H1 (cell line): Measurements from ENCODE around the gene AGAP1. TPM values are rescaled to one million over a fixed set of nuclear protein-coding genes. Genes with fewer than 3 reads are reported as not detected.

Experiments used
- CTCF ChIA-PET: fragments of 300-600 bp; sonication (Branson Sonifier 250); formaldehyde crosslinking; loops from one replicate; lab custom pipeline; 2021; ENCODE audit not compliant: partially characterized antibody; lab: Charles Lee
- POLR2A ChIA-PET: fragments of 300-600 bp; sonication (Branson Sonifier 250); formaldehyde crosslinking; loops from one replicate; lab custom pipeline; 2021; ENCODE audit warnings: inconsistent platforms; ENCODE audit not compliant: partially characterized antibody; lab: Charles Lee
- DNase-seq, 2 experiments: peaks; one replicate each; pipeline versions ENCODE4 v3.0.0 to v3.0.0-alpha.2; 2010 to 2022; ENCODE audit warnings: low spot score in 2 of 2, low read depth in 1 of 2, mixed read lengths in 1 of 2
- FAIRE-seq: peaks from 2 replicates; lab custom pipeline; 2011; peaks lifted over from hg19 to GRCh38; lab: Jason Lieb, UNC
- H2AFZ ChIP-seq: 2 replicates; pipeline ENCODE4 v1.8.1; 2012; ENCODE audit warnings: low read length, inconsistent platforms
- H2AK5ac ChIP-seq: 2 replicates; pipeline ENCODE4 v1.6.1; 2013; ENCODE audit warnings: low read depth, low read length
- H2BK120ac ChIP-seq: replicated peaks from 2 replicates; pipeline ENCODE3; 2013; ENCODE audit warnings: low read depth, low read length, inconsistent platforms
- H2BK12ac ChIP-seq: 2 replicates; pipeline ENCODE4 v1.6.1; 2013; ENCODE audit warnings: low read depth, low read length
- H2BK15ac ChIP-seq: 2 replicates; pipeline ENCODE4 v1.6.1; 2013; ENCODE audit warnings: low read length
- H2BK20ac ChIP-seq: 2 replicates; pipeline ENCODE4 v1.6.1; 2013; ENCODE audit warnings: low read length
- H2BK5ac ChIP-seq: 2 replicates; pipeline ENCODE4 v1.6.1; 2013; ENCODE audit warnings: low read depth, low read length
- H3K14ac ChIP-seq: 2 replicates; pipeline ENCODE4 v1.6.1; 2013; ENCODE audit warnings: inconsistent platforms; ENCODE audit not compliant: insufficient read length
- H3K18ac ChIP-seq: 2 replicates; pipeline ENCODE4 v1.6.1; 2013; ENCODE audit warnings: low read length; ENCODE audit errors: extremely low read depth
- H3K23ac ChIP-seq: 2 replicates; pipeline ENCODE4 v1.6.1; 2013; ENCODE audit warnings: inconsistent platforms; ENCODE audit not compliant: insufficient read length
- H3K23me2 ChIP-seq: 2 replicates; pipeline ENCODE4 v1.6.1; 2013; ENCODE audit warnings: low read depth, low read length
- H3K27ac ChIP-seq: 2 replicates; pipeline ENCODE4 v1.6.1; 2011; ENCODE audit warnings: low read depth, low read length, inconsistent platforms
- H3K27me3 ChIP-seq, 4 experiments: replicated peaks in 1 of 4; 1 replicate in 1 of 4; 2 replicates in 3 of 4; pipeline versions ENCODE4 v1.6.1 to v1.8.1; 2011 to 2013; ENCODE audit warnings: low read length in 3 of 4, mild to moderate bottlenecking in 3 of 4, inconsistent platforms in 2 of 4, mixed read lengths in 2 of 4, moderate library complexity in 1 of 4; ENCODE audit not compliant: control insufficient read depth in 3 of 4, insufficient read depth in 3 of 4; ENCODE audit errors: extremely low read depth in 1 of 4
- H3K36me3 ChIP-seq, 4 experiments: 2 replicates each; pipeline versions ENCODE4 v1.6.1 to v1.8.1; 2011 to 2013; ENCODE audit warnings: mild to moderate bottlenecking in 4 of 4, low read length in 3 of 4, moderate library complexity in 2 of 4, control low read depth in 1 of 4, inconsistent platforms in 1 of 4; ENCODE audit not compliant: insufficient read depth in 4 of 4, control insufficient read depth in 2 of 4
- H3K4ac ChIP-seq: replicated peaks from 2 replicates; pipeline ENCODE3; 2013; ENCODE audit warnings: low read length, low read depth, mixed read lengths, inconsistent platforms; ENCODE audit not compliant: insufficient read length
- H3K4me1 ChIP-seq, 4 experiments: replicated peaks in 1 of 4; 1 replicate in 1 of 4; 2 replicates in 3 of 4; pipeline versions ENCODE4 v1.6.1 to v1.8.1; 2011 to 2013; ENCODE audit warnings: low read length in 3 of 4, inconsistent platforms in 2 of 4, mixed read lengths in 1 of 4; ENCODE audit not compliant: insufficient read depth in 4 of 4, control insufficient read depth in 3 of 4
- H3K4me2 ChIP-seq, 2 experiments: 2 replicates each; pipeline versions ENCODE4 v1.6.1 to v1.8.1; 2011 to 2013; ENCODE audit warnings: low read depth in 2 of 2, low read length in 2 of 2, control low read depth in 1 of 2, inconsistent platforms in 1 of 2, mild to moderate bottlenecking in 1 of 2; ENCODE audit not compliant: insufficient read depth in 1 of 2
- H3K4me3 ChIP-seq, 4 experiments: fragments of 200-600, 300-600 bp in 1 of 4; sonication (generic), shearing (Covaris generic), sonication (Bioruptor Twin) in 1 of 4; 2 replicates each; pipeline versions ENCODE4 v1.5.1 to v1.8.1; 2011 to 2016; ENCODE audit warnings: low read length in 4 of 4, low read depth in 3 of 4, control low read depth in 2 of 4, inconsistent platforms in 2 of 4, mild to moderate bottlenecking in 2 of 4, mixed read lengths in 1 of 4, moderate library complexity in 1 of 4; ENCODE audit not compliant: insufficient read depth in 2 of 4; ENCODE audit errors: extremely low read depth in 1 of 4
- H3K56ac ChIP-seq: replicated peaks from 2 replicates; pipeline ENCODE3; 2013; ENCODE audit warnings: low read depth, mild to moderate bottlenecking, mixed read lengths, low read length, inconsistent platforms; ENCODE audit not compliant: insufficient read length
- H3K79me1 ChIP-seq: 2 replicates; pipeline ENCODE4 v1.6.1; 2013; ENCODE audit warnings: low read depth, low read length, control low read depth
- H3K79me2 ChIP-seq, 2 experiments: 2 replicates each; pipeline versions ENCODE4 v1.6.1 to v1.8.1; 2012 to 2013; ENCODE audit warnings: low read length in 2 of 2, mild to moderate bottlenecking in 2 of 2, inconsistent platforms in 1 of 2; ENCODE audit not compliant: insufficient read depth in 2 of 2, control insufficient read depth in 1 of 2
- H3K9ac ChIP-seq, 4 experiments: replicated peaks in 1 of 4; 1 replicate in 1 of 4; 2 replicates in 3 of 4; pipeline versions ENCODE4 v1.6.1 to v1.8.1; 2011 to 2013; ENCODE audit warnings: low read depth in 3 of 4, low read length in 3 of 4, control low read depth in 2 of 4, mild to moderate bottlenecking in 2 of 4, moderate library complexity in 2 of 4, inconsistent platforms in 1 of 4; ENCODE audit errors: extremely low read depth in 1 of 4
- H3K9me3 ChIP-seq, 2 experiments: 2 replicates each; pipeline versions ENCODE4 v1.6.1 to v1.8.1; 2012 to 2013; ENCODE audit warnings: mild to moderate bottlenecking in 2 of 2, moderate library complexity in 2 of 2, control low read depth in 1 of 2, inconsistent platforms in 1 of 2, low read depth in 1 of 2, low read length in 1 of 2, mixed read lengths in 1 of 2; ENCODE audit not compliant: insufficient read depth in 2 of 2
- H4K20me1 ChIP-seq, 2 experiments: replicated peaks in 1 of 2; 2 replicates each; pipeline versions ENCODE3 to v1.8.1; 2011 to 2013; ENCODE audit warnings: inconsistent platforms in 2 of 2, low read length in 2 of 2, mild to moderate bottlenecking in 1 of 2; ENCODE audit not compliant: insufficient read depth in 2 of 2, control insufficient read depth in 1 of 2
- H4K5ac ChIP-seq: 2 replicates; pipeline ENCODE4 v1.6.1; 2013; ENCODE audit warnings: low read length, low read depth, mixed read lengths, inconsistent platforms; ENCODE audit not compliant: insufficient read length
- H4K8ac ChIP-seq: 2 replicates; pipeline ENCODE4 v1.8.0; 2013; ENCODE audit warnings: mild to moderate bottlenecking, moderate library complexity, low read length, inconsistent platforms; ENCODE audit not compliant: insufficient read depth; ENCODE audit errors: extremely low read depth
- H4K91ac ChIP-seq: replicated peaks from 2 replicates; pipeline ENCODE3; 2013; ENCODE audit warnings: low read length, mixed read lengths, inconsistent platforms; ENCODE audit not compliant: insufficient read length
- CEBPB ChIP-seq: IDR thresholded peaks from 2 replicates; pipeline ENCODE4 v1.6.1; 2012; ENCODE audit warnings: low read depth, low read length
- CTCF ChIP-seq, 3 experiments: IDR thresholded peaks; 1 replicate in 2 of 3; 2 replicates in 1 of 3; pipeline versions ENCODE4 v1.5.1 to v1.6.1; 2011; ENCODE audit warnings: low read length in 3 of 3, mild to moderate bottlenecking in 3 of 3, inconsistent platforms in 2 of 3, low read depth in 1 of 3, moderate library complexity in 1 of 3; ENCODE audit not compliant: insufficient read depth in 1 of 3; ENCODE audit errors: control extremely low read depth in 1 of 3
- EGR1 ChIP-seq: IDR thresholded peaks from 2 replicates; pipeline ENCODE4 v1.6.1; 2011; ENCODE audit warnings: low read depth, low read length, borderline replicate concordance
- MAX ChIP-seq: IDR thresholded peaks from 2 replicates; pipeline ENCODE4 v1.6.1; 2012; ENCODE audit warnings: inconsistent platforms
- RAD21 ChIP-seq, 2 experiments: IDR thresholded peaks in 1 of 2; conservative IDR thresholded peaks in 1 of 2; 2 replicates each; pipeline ENCODE4 v1.6.1; 2011; ENCODE audit warnings: low read depth in 2 of 2, low read length in 2 of 2, improper control_type of control experiment in 1 of 2, inconsistent platforms in 1 of 2, mild to moderate bottlenecking in 1 of 2, moderate library complexity in 1 of 2
- SP2 ChIP-seq: IDR thresholded peaks from 2 replicates; pipeline ENCODE4 v1.6.1; 2012; ENCODE audit warnings: mild to moderate bottlenecking, low read length, inconsistent platforms
- WGBS, 2 experiments: shearing (Covaris generic) in 1 of 2; methylation state at CpG; one replicate each; pipeline versions ENCODE4 v1.1.6 to v1.1.7; 2013 to 2015; ENCODE audit warnings: low lambda C conversion rate in 2 of 2, mixed read lengths in 2 of 2, inconsistent platforms in 1 of 2, low coverage in 1 of 2, missing lambda C conversion rate in 1 of 2; ENCODE audit not compliant: insufficient replicate concordance in 2 of 2, insufficient coverage in 1 of 2, insufficient read length in 1 of 2; ENCODE audit errors: extremely low coverage in 1 of 2, missing lambda C conversion rate in 1 of 2; 5-methylcytosine and 5-hydroxymethylcytosine counted together
- polyA plus RNA-seq, 7 experiments: library from polyadenylated mRNA; depleted of rRNA in 3 of 7; stranded (reverse) in 5 of 7; unstranded in 2 of 7; fragments of >200 nt in 5 of 7; fragments of 200-250 nt in 2 of 7; gene quantifications; 1 replicate in 5 of 7; 2 replicates in 1 of 7; 4 replicates in 1 of 7; pipeline versions ENCODE4 v1.2.1 to v1.2.3, GENCODE V29; 2011 to 2013; ENCODE audit warnings: missing spikeins in 2 of 7, mixed read lengths in 2 of 7
- total RNA-seq: library from RNA; stranded (reverse); fragmentation: NEBNext Ultra II Directional; extraction: Animal tissue kit (Norgen Biotek cat#: 25700); gene quantifications from 2 replicates; pipeline ENCODE4 v1.2.1, GENCODE V29; 2021

Gene AGAP1
- total and polyA plus RNA-seq, 2 of the 8 experiments (the other 6 are each of a cell fraction or from before 2014, with no cell fraction given) = 18.1 to 39.4 TPM

GRCh38 chr2:236089271-236090026 is 595.6 kb downstream of the AGAP1 start:
- H4K20me1 ChIP-seq = no peaks in the 10 kb centered on the region
- 0 out of 2 replicates have a peak, but pooled peaks cover 2% of the 10 kb centered on the region for H3K23me2 ChIP-seq
- no peak overlapping the region for H4K5ac ChIP-seq
- 0 out of 2 replicates have a peak overlapping the region, but pooled peaks have one; percentile 45 for H2AK5ac ChIP-seq
- no peaks in the 10 kb centered on the region for H3K79me1 ChIP-seq
- H4K91ac ChIP-seq = peak overlapping the region; percentile 63
- H3K9ac ChIP-seq = no peak overlapping the region
- ChIA-PET POLR2A (no interaction called here), CTCF (no interaction called here)
- no peak overlapping the region for H3K14ac ChIP-seq
- H3K18ac ChIP-seq = peak overlapping the region; percentile 64; the same call in 1 of the 2 replicates
- no peaks in the 10 kb centered on the region for H3K79me2 ChIP-seq
- no peak overlapping the region for H3K56ac ChIP-seq
- no peak overlapping the region for H3K23ac ChIP-seq
- H4K8ac ChIP-seq = no peak overlapping the region
- no peaks in the 10 kb centered on the region for H3K36me3 ChIP-seq
- H2BK12ac ChIP-seq = peak overlapping the region; percentile 2; the same call in 1 of the 2 replicates
- H3K4me3 ChIP-seq = no peak overlapping the region
- H2BK120ac ChIP-seq = peak overlapping the region; percentile 48
- H2BK20ac ChIP-seq = peak overlapping the region; percentile 94
- H3K4me1 ChIP-seq = peaks cover 5 to 21% (median 19%) of the 10 kb centered on the region in 4 experiments
- H3K4ac ChIP-seq = no peak overlapping the region
- H3K9me3 ChIP-seq = no peaks in the 10 kb centered on the region
- no peak for FAIRE-seq
- no peak overlapping the region for H2AFZ ChIP-seq
- H2BK15ac ChIP-seq = 0 out of 2 replicates have a peak overlapping the region, but pooled peaks have one; percentile 83
- H2BK5ac ChIP-seq = peak overlapping the region; percentile 61; the same call in 1 of the 2 replicates
- H3K4me2 ChIP-seq = no peak overlapping the region
- 85% methylated on average over 12 of the region's 12 CpGs; no CpG with 5 or more reads in 1 of the 2 experiments for WGBS, 2 experiments
- TF ChIP-seq EGR1 = no peak
- no peak for TF ChIP-seq RAD21 (IDR thresholded peaks at IDR 0.05 in 1 of 2, conservative IDR thresholded peaks at IDR 0.05 in 1 of 2; ENCODE audit: low read depth in 2 of 2, low read length in 2 of 2)
- TF ChIP-seq SP2 = no peak
- TF ChIP-seq CEBPB = no peak
- no peak for TF ChIP-seq CTCF (IDR thresholded peaks at IDR 0.05; ENCODE audit: control extremely low read depth in 1 of 3, insufficient read depth in 1 of 3, low read depth in 1 of 3, low read length in 3 of 3)
- TF ChIP-seq MAX = no peak
- DNase-seq = no peak
- no peaks in the 10 kb centered on the region; a peak in 1 of 7 replicates for H3K27me3 ChIP-seq
- no peak overlapping the region for H3K27ac ChIP-seq
